T-helper 2 cell treated with Interferon-gamma antibody and Interleukin-4, amounts not matched to agents 100 ng/mL and 5 ng/mL, for 36 hours (primary cell): Measurements from ENCODE around the gene PARD3B. TPM values are rescaled to one million over a fixed set of nuclear protein-coding genes. Genes with fewer than 3 reads are reported as not detected.

Source experiments
- intact Hi-C: fragments of 100-400 bp; cut with micrococcal nuclease; formaldehyde crosslinking; loops from one replicate; pipeline ENCODE4 v1.15.1; 2023
- total RNA-seq: library from RNA; stranded (reverse); gene quantifications from 2 replicates; pipeline ENCODE4 v1.2.3, GENCODE V29; 2022

PARD3B gene
- total RNA-seq, 1 donor from 2014 or later: 1.7 TPM

- intact Hi-C loops: no loop called here
Observed at GRCh38 chr2:205580212-205580987, 1035.1 kb downstream of the PARD3B start.

GRCh38 chr2:205582366-205582765, 1037.1 kb downstream of the PARD3B start:
- intact Hi-C loops: no loop called here

- intact Hi-C loops: no loop called here
Observed at GRCh38 chr2:205585449-205586383, 1040.4 kb downstream of the PARD3B start.

GRCh38 chr2:205586626-205587025, 1041.4 kb downstream of the PARD3B start:
- intact Hi-C loops: no loop called here

GRCh38 chr2:205589479-205589878, 1044.2 kb downstream of the PARD3B start:
- intact Hi-C loops: no loop called here

GRCh38 chr2:205590759-205591158, 1045.5 kb downstream of the PARD3B start:
- intact Hi-C loops: no loop called here

- intact Hi-C loops: no loop called here
Observed at GRCh38 chr2:205593891-205594290, 1048.6 kb downstream of the PARD3B start.

- intact Hi-C loops: loop anchor here (5.0 kb wide), 1 partner anchor 86 kb away; the partner anchor contains the start of gene NRP2
Observed at GRCh38 chr2:205596581-205596980, 1051.3 kb downstream of the PARD3B start.

GRCh38 chr2:205605638-205606304, 1060.5 kb downstream of the PARD3B start:
- intact Hi-C loops: loop anchor here (5.0 kb wide), 1 partner anchor 37 kb away; no protein-coding TSS in a partner anchor

- intact Hi-C loops: loop anchor here (5.0 kb wide), 1 partner anchor 35 kb away; no protein-coding TSS in a partner anchor
Observed at GRCh38 chr2:205607146-205607545, 1061.9 kb downstream of the PARD3B start.

- intact Hi-C loops: loop anchor here (5.0 kb wide), 1 partner anchor 33 kb away; no protein-coding TSS in a partner anchor
Observed at GRCh38 chr2:205609113-205609512, 1063.8 kb downstream of the PARD3B start.

- intact Hi-C loops: loop anchor here (5.0 kb wide), 1 partner anchor 72 kb away; the partner anchor contains the start of gene NRP2
Observed at GRCh38 chr2:205610437-205610836, 1065.2 kb downstream of the PARD3B start.

- intact Hi-C loops: loop anchor here (5.0 kb wide), 1 partner anchor 70 kb away; the partner anchor contains the start of gene NRP2
Observed at GRCh38 chr2:205612636-205613035, 1067.4 kb downstream of the PARD3B start.

GRCh38 chr2:205613970-205614559, 1068.8 kb downstream of the PARD3B start:
- intact Hi-C loops: loop anchor here (5.0 kb wide), 1 partner anchor 68 kb away; the partner anchor contains the start of gene NRP2

GRCh38 chr2:205614965-205615364, 1069.7 kb downstream of the PARD3B start:
- intact Hi-C loops: loop anchor here (5.0 kb wide), 1 partner anchor 67 kb away; the partner anchor contains the start of gene NRP2

- intact Hi-C loops: no loop called here
Observed at GRCh38 chr2:205617905-205618304, 1072.6 kb downstream of the PARD3B start.

- intact Hi-C loops: no loop called here
Observed at GRCh38 chr2:205619600-205619999, 1074.3 kb downstream of the PARD3B start.

- intact Hi-C loops: no loop called here
Observed at GRCh38 chr2:205627085-205627484, 1081.8 kb downstream of the PARD3B start.

- intact Hi-C loops: no loop called here
Observed at GRCh38 chr2:205628422-205628821, 1083.1 kb downstream of the PARD3B start.

- intact Hi-C loops: no loop called here
Observed at GRCh38 chr2:205629091-205629776, 1084.0 kb downstream of the PARD3B start.
